H1 (cell line): Measurements from ENCODE around the gene CACNB4.

Source experiments
- CEBPB ChIP-seq: IDR thresholded peaks from 2 replicates; pipeline ENCODE4 v1.6.1; 2012; ENCODE audit warnings: low read depth, low read length
- CHD2 ChIP-seq: IDR thresholded peaks from 2 replicates; pipeline ENCODE4 v1.6.1; 2012; ENCODE audit warnings: low read length, improper control_type of control experiment
- POLR2A ChIP-seq, 2 experiments: IDR thresholded peaks; 1 replicate in 1 of 2; 2 replicates in 1 of 2; pipeline ENCODE4 v1.6.1; 2011; ENCODE audit warnings: low read depth in 2 of 2, low read length in 2 of 2, mild to moderate bottlenecking in 2 of 2; ENCODE audit errors: control extremely low read depth in 1 of 2
- POLR2AphosphoS5 ChIP-seq: IDR thresholded peaks from 2 replicates; pipeline ENCODE4 v1.6.1; 2011; ENCODE audit warnings: low read depth, low read length
- RAD21 ChIP-seq, 2 experiments: IDR thresholded peaks in 1 of 2; conservative IDR thresholded peaks in 1 of 2; 2 replicates each; pipeline ENCODE4 v1.6.1; 2011; ENCODE audit warnings: low read depth in 2 of 2, low read length in 2 of 2, improper control_type of control experiment in 1 of 2, inconsistent platforms in 1 of 2, mild to moderate bottlenecking in 1 of 2, moderate library complexity in 1 of 2
- SP1 ChIP-seq: IDR thresholded peaks from 2 replicates; pipeline ENCODE4 v1.6.1; 2011; ENCODE audit warnings: low read depth, low read length
- YY1 ChIP-seq: IDR thresholded peaks from 2 replicates; pipeline ENCODE4 v1.6.1; 2011; ENCODE audit warnings: low read depth, mild to moderate bottlenecking, low read length
- TF ChIP-seq, protein P1 (sequence below), 3 experiments: IDR thresholded peaks; 1 replicate in 2 of 3; 2 replicates in 1 of 3; pipeline versions ENCODE4 v1.5.1 to v1.6.1; 2011; ENCODE audit warnings: low read length in 3 of 3, mild to moderate bottlenecking in 3 of 3, inconsistent platforms in 2 of 3, low read depth in 1 of 3, moderate library complexity in 1 of 3; ENCODE audit not compliant: insufficient read depth in 1 of 3; ENCODE audit errors: control extremely low read depth in 1 of 3
- TF ChIP-seq, protein P2 (sequence below): IDR thresholded peaks from 2 replicates; pipeline ENCODE4 v1.6.1; 2011; ENCODE audit warnings: low read length, improper control_type of control experiment
- TF ChIP-seq, protein P3 (sequence below): IDR thresholded peaks from 2 replicates; pipeline ENCODE4 v1.6.1; 2011; ENCODE audit warnings: low read depth, mild to moderate bottlenecking, low read length; ENCODE audit not compliant: insufficient read depth

DNA sequence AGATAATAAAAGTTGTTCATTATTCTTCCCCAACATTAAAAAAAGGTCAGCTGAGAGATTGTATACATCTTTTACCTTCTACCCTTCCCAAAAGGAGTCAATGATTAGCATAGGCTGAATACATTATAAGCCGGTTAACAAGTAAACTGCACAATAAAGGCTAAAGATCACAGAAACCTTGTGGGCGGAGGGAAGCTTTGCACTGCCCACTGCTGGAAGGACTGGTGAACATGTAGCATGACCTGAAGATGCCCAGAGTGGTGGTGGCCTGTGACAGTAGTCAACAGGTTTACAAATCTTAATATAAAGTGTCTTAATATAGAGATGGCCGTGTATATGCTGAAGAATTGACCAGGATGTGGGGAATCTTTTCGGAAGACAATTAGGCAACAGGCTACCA, 306.3 kb downstream of the CACNB4 start:
- TF ChIP-seq, protein P1, sequence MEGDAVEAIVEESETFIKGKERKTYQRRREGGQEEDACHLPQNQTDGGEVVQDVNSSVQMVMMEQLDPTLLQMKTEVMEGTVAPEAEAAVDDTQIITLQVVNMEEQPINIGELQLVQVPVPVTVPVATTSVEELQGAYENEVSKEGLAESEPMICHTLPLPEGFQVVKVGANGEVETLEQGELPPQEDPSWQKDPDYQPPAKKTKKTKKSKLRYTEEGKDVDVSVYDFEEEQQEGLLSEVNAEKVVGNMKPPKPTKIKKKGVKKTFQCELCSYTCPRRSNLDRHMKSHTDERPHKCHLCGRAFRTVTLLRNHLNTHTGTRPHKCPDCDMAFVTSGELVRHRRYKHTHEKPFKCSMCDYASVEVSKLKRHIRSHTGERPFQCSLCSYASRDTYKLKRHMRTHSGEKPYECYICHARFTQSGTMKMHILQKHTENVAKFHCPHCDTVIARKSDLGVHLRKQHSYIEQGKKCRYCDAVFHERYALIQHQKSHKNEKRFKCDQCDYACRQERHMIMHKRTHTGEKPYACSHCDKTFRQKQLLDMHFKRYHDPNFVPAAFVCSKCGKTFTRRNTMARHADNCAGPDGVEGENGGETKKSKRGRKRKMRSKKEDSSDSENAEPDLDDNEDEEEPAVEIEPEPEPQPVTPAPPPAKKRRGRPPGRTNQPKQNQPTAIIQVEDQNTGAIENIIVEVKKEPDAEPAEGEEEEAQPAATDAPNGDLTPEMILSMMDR (IDR thresholded peaks at IDR 0.05; ENCODE audit: control extremely low read depth in 1 of 3, insufficient read depth in 1 of 3, low read depth in 1 of 3, low read length in 3 of 3): peak; percentile 33 to 65 (median 54); a peak in 3 of 4 replicates
- no peak for TF ChIP-seq POLR2A (IDR thresholded peaks at IDR 0.05; ENCODE audit: control extremely low read depth in 1 of 2, low read depth in 2 of 2, low read length in 2 of 2)
- TF ChIP-seq SP1: no peak
- no peak for TF ChIP-seq YY1
- TF ChIP-seq RAD21 (IDR thresholded peaks at IDR 0.05 in 1 of 2, conservative IDR thresholded peaks at IDR 0.05 in 1 of 2; ENCODE audit: low read depth in 2 of 2, low read length in 2 of 2): peak; percentile 39 to 61; a peak in 3 of 4 replicates
- TF ChIP-seq CHD2: no peak
- TF ChIP-seq, protein P2, sequence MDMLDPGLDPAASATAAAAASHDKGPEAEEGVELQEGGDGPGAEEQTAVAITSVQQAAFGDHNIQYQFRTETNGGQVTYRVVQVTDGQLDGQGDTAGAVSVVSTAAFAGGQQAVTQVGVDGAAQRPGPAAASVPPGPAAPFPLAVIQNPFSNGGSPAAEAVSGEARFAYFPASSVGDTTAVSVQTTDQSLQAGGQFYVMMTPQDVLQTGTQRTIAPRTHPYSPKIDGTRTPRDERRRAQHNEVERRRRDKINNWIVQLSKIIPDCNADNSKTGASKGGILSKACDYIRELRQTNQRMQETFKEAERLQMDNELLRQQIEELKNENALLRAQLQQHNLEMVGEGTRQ: no peak
- TF ChIP-seq, protein P3, sequence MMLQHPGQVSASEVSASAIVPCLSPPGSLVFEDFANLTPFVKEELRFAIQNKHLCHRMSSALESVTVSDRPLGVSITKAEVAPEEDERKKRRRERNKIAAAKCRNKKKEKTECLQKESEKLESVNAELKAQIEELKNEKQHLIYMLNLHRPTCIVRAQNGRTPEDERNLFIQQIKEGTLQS: no peak
- TF ChIP-seq POLR2AphosphoS5: no peak
- no peak for TF ChIP-seq CEBPB
